H9 (cell line): ENCODE measurements around the gene TPPP. TPM values are rescaled to one million over a fixed set of nuclear protein-coding genes. Genes with fewer than 3 reads are reported as not detected.

Source experiments
- DNase-seq: peaks from one replicate; pipeline ENCODE4 v3.0.0-alpha.2; 2017
- H2AFZ ChIP-seq: one replicate; pipeline ENCODE4 v1.6.1; 2013; ENCODE audit warnings: mild to moderate bottlenecking, low read length, control low read depth, moderate library complexity
- H2AK5ac ChIP-seq: 2 replicates; pipeline ENCODE4 v1.6.1; 2013; ENCODE audit warnings: low read length, control low read depth, mixed read lengths; ENCODE audit not compliant: insufficient read length
- H2BK120ac ChIP-seq: one replicate; pipeline ENCODE4 v1.6.1; 2013; ENCODE audit warnings: low read depth, mild to moderate bottlenecking, low read length, control low read depth, inconsistent platforms; ENCODE audit not compliant: poor library complexity, severe bottlenecking
- H2BK12ac ChIP-seq: 2 replicates; pipeline ENCODE4 v1.6.1; 2013; ENCODE audit warnings: low read length, control low read depth, mixed read lengths, low read depth; ENCODE audit not compliant: insufficient read length
- H2BK15ac ChIP-seq: 2 replicates; pipeline ENCODE4 v1.6.1; 2013; ENCODE audit warnings: low read depth, low read length, control low read depth
- H2BK20ac ChIP-seq: one replicate; pipeline ENCODE4 v1.6.1; 2013; ENCODE audit warnings: low read depth, mild to moderate bottlenecking, low read length, control low read depth, inconsistent platforms; ENCODE audit not compliant: poor library complexity, severe bottlenecking
- H2BK5ac ChIP-seq: 2 replicates; pipeline ENCODE4 v1.6.1; 2013; ENCODE audit warnings: low read length, control low read depth, mixed read lengths; ENCODE audit not compliant: insufficient read length
- H3K14ac ChIP-seq: 2 replicates; pipeline ENCODE4 v1.6.1; 2013; ENCODE audit warnings: low read length, control low read depth; ENCODE audit not compliant: insufficient read depth
- H3K18ac ChIP-seq: 2 replicates; pipeline ENCODE4 v1.6.1; 2013; ENCODE audit warnings: low read depth, mild to moderate bottlenecking, mixed read lengths, low read length, control low read depth; ENCODE audit not compliant: insufficient read length
- H3K23ac ChIP-seq: 2 replicates; pipeline ENCODE4 v1.6.1; 2013; ENCODE audit warnings: low read length, control low read depth, mixed read lengths, low read depth; ENCODE audit not compliant: insufficient read length
- H3K23me2 ChIP-seq: 2 replicates; pipeline ENCODE4 v1.6.1; 2013; ENCODE audit warnings: low read depth, mild to moderate bottlenecking, mixed read lengths, low read length, control low read depth; ENCODE audit not compliant: insufficient read length, poor library complexity, severe bottlenecking
- H3K27ac ChIP-seq: 2 replicates; pipeline ENCODE4 v1.5.1; 2013; ENCODE audit warnings: low read length, control low read depth, mixed read lengths, low read depth; ENCODE audit not compliant: insufficient read length
- H3K27me3 ChIP-seq: 2 replicates; pipeline ENCODE4 v1.6.1; 2013; ENCODE audit warnings: low read length, control low read depth, inconsistent platforms; ENCODE audit not compliant: insufficient read depth
- H3K4ac ChIP-seq: 2 replicates; pipeline ENCODE4 v1.6.1; 2013; ENCODE audit warnings: low read depth, mild to moderate bottlenecking, control low read depth, inconsistent platforms, low read length, moderate library complexity
- H3K4me1 ChIP-seq: 2 replicates; pipeline ENCODE4 v1.6.1; 2013; ENCODE audit warnings: low read length, control low read depth, inconsistent platforms; ENCODE audit not compliant: insufficient read depth
- H3K4me2 ChIP-seq: 2 replicates; pipeline ENCODE4 v1.6.1; 2013; ENCODE audit warnings: low read length, control low read depth, mixed read lengths; ENCODE audit not compliant: insufficient read length, insufficient read depth
- H3K56ac ChIP-seq: 2 replicates; pipeline ENCODE4 v1.6.1; 2013; ENCODE audit warnings: low read depth, mild to moderate bottlenecking, mixed read lengths, low read length, control low read depth; ENCODE audit not compliant: insufficient read length
- H3K79me1 ChIP-seq: 2 replicates; pipeline ENCODE4 v1.6.1; 2013; ENCODE audit warnings: low read depth, mild to moderate bottlenecking, moderate library complexity, low read length, control low read depth, inconsistent platforms; ENCODE audit not compliant: insufficient read depth, poor library complexity, severe bottlenecking
- H3K79me2 ChIP-seq: 2 replicates; pipeline ENCODE4 v1.6.1; 2013; ENCODE audit warnings: low read length, control low read depth, inconsistent platforms; ENCODE audit not compliant: insufficient read depth
- H3K9ac ChIP-seq: 2 replicates; pipeline ENCODE4 v1.6.1; 2013; ENCODE audit warnings: low read length, control low read depth, mixed read lengths; ENCODE audit not compliant: insufficient read length; ENCODE audit errors: extremely low read depth
- H3K9me3 ChIP-seq: one replicate; pipeline ENCODE4 v1.6.1; 2013; ENCODE audit warnings: low read depth, low read length, inconsistent platforms; ENCODE audit not compliant: control insufficient read depth
- H3T11ph ChIP-seq: one replicate; pipeline ENCODE4 v1.6.1; 2013; ENCODE audit warnings: mild to moderate bottlenecking, low read length, control low read depth, inconsistent platforms
- H4K20me1 ChIP-seq: one replicate; pipeline ENCODE4 v1.6.1; 2013; ENCODE audit not compliant: control insufficient read depth, insufficient read length, insufficient read depth
- H4K5ac ChIP-seq: 2 replicates; pipeline ENCODE4 v1.6.1; 2013; ENCODE audit warnings: low read depth, mild to moderate bottlenecking, mixed read lengths, low read length, control low read depth; ENCODE audit not compliant: insufficient read length
- H4K8ac ChIP-seq: replicated peaks from 2 replicates; pipeline ENCODE4 v1.6.1; 2013; ENCODE audit warnings: low read length, control low read depth, mixed read lengths, low read depth; ENCODE audit not compliant: insufficient read length
- H4K91ac ChIP-seq: 2 replicates; pipeline ENCODE4 v1.6.1; 2013; ENCODE audit warnings: low read depth, mild to moderate bottlenecking, moderate library complexity, mixed read lengths, low read length, control low read depth; ENCODE audit not compliant: insufficient read length
- H3K27ac Mint-ChIP-seq, 3 experiments: 2 replicates in 2 of 3; 3 replicates in 1 of 3; pipeline ENCODE4 v1.8.0; 2020 to 2021; ENCODE audit warnings: mixed read lengths in 3 of 3, mild to moderate bottlenecking in 1 of 3, moderate library complexity in 1 of 3
- H3K27me3 Mint-ChIP-seq: 2 replicates; pipeline ENCODE4 v1.8.0; 2021; ENCODE audit warnings: low read depth, mild to moderate bottlenecking, moderate library complexity, mixed read lengths
- H3K36me3 Mint-ChIP-seq, 3 experiments: 2 replicates in 2 of 3; 3 replicates in 1 of 3; pipeline ENCODE4 v1.8.0; 2020 to 2021; ENCODE audit warnings: low read depth in 3 of 3, mixed read lengths in 3 of 3; ENCODE audit not compliant: insufficient read depth in 1 of 3
- H3K4me1 Mint-ChIP-seq, 2 experiments: 2 replicates each; pipeline ENCODE4 v1.8.0; 2020; ENCODE audit warnings: mixed read lengths in 2 of 2
- H3K4me3 Mint-ChIP-seq, 2 experiments: 2 replicates in 1 of 2; 3 replicates in 1 of 2; pipeline ENCODE4 v1.8.0; 2020 to 2021; ENCODE audit warnings: mild to moderate bottlenecking in 2 of 2, mixed read lengths in 2 of 2, moderate library complexity in 1 of 2
- H3K9me3 Mint-ChIP-seq, 2 experiments: 2 replicates in 1 of 2; 3 replicates in 1 of 2; pipeline ENCODE4 v1.8.0; 2020; ENCODE audit warnings: mild to moderate bottlenecking in 2 of 2, mixed read lengths in 2 of 2, moderate library complexity in 1 of 2
- WGBS: extraction: QIAGEN DNeasy Blood & Tissue Kit; methylation state at CpG from one replicate; pipeline ENCODE4 v1.1.7; 2013; ENCODE audit warnings: missing lambda C conversion rate, low lambda C conversion rate, mixed read lengths; ENCODE audit not compliant: insufficient read length; ENCODE audit errors: extremely low coverage; 5-methylcytosine and 5-hydroxymethylcytosine counted together
- total RNA-seq: library from RNA; stranded (reverse); gene quantifications from 2 replicates; pipeline ENCODE4 v1.2.1, GENCODE V29; 2021
- TF ChIP-seq, protein P1 (sequence below): fragments of 200-600 bp; sonication (generic); conservative IDR thresholded peaks from 3 replicates; pipeline ENCODE4 v1.8.0; 2021; ENCODE audit warnings: antibody characterized with exemption, mild to moderate bottlenecking

Gene TPPP
- total RNA-seq, 1 experiment from 2014 or later = 0.44 TPM

DNA sequence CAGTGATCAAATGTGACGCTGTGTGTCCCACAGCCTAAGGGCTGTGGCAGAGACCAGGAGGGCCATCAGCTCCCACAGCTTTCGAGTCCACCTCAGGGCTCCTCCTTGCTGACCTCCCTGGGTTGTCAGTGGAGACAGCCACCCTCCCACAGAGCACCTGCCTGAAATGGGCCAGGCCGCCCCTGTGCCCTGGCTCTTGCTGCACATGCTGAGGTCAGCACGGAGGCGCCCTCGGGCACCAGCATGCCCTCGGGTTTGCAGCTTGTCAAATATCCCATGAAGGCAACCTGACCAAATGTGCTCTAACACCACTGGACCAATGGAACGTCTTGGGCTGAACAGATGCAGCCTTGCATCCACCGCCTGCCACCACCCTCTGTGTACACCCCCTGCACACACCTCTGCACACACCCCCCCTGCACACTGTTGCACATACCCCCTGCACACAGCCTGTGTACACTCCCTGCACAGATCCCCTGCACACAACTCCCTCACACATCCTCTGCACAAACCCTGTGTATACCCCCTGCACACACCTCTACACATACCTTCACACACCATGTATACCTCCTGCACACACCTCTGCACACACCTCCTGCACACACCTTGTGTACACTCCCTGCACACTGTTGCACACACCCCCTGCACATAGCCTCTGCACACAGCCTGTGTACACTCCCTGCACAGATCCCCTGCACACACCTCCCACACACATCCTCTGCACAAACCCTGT, 83.0 kb downstream of the TPPP start:
- TF ChIP-seq, protein P1, sequence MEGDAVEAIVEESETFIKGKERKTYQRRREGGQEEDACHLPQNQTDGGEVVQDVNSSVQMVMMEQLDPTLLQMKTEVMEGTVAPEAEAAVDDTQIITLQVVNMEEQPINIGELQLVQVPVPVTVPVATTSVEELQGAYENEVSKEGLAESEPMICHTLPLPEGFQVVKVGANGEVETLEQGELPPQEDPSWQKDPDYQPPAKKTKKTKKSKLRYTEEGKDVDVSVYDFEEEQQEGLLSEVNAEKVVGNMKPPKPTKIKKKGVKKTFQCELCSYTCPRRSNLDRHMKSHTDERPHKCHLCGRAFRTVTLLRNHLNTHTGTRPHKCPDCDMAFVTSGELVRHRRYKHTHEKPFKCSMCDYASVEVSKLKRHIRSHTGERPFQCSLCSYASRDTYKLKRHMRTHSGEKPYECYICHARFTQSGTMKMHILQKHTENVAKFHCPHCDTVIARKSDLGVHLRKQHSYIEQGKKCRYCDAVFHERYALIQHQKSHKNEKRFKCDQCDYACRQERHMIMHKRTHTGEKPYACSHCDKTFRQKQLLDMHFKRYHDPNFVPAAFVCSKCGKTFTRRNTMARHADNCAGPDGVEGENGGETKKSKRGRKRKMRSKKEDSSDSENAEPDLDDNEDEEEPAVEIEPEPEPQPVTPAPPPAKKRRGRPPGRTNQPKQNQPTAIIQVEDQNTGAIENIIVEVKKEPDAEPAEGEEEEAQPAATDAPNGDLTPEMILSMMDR = no peak
- Histone ChIP-seq H2AFZ (no peak overlapping the region), H4K8ac (no peak overlapping the region), H3K4me2 (no peak overlapping the region), H3K23ac (no peak overlapping the region), H4K20me1 (no peaks in the 10 kb centered on the region), H2AK5ac (no peak overlapping the region), H3K56ac (no peak overlapping the region), H2BK20ac (no peak overlapping the region), H3K9me3 (no peaks in the 10 kb centered on the region), H3K27ac (no peak overlapping the region), H2BK12ac (no peak overlapping the region), H3K9ac (no peak overlapping the region), H3K27me3 (0 out of 2 replicates have a peak, but pooled peaks cover 3% of the 10 kb centered on the region), H3K14ac (no peak overlapping the region), H2BK120ac (no peak overlapping the region), H3K79me2 (peaks cover 10% of the 10 kb centered on the region), H3T11ph (no peak overlapping the region), H3K79me1 (peaks cover 3% of the 10 kb centered on the region), H4K5ac (no peak overlapping the region), H3K18ac (no peak overlapping the region), H3K4me1 (no peaks in the 10 kb centered on the region; the same call in 1 of the 2 replicates), H3K4ac (no peak overlapping the region), H3K23me2 (no peaks in the 10 kb centered on the region), H2BK5ac (no peak overlapping the region), H2BK15ac (no peak overlapping the region), H4K91ac (no peak overlapping the region)
- Mint-ChIP-seq H3K27me3 (peaks cover 13% of the 10 kb centered on the region), H3K27ac (no peak overlapping the region; a peak in 1 of 7 replicates), H3K4me3 (peak overlapping the region in 1 of 2 experiments; percentile 5; a peak in 2 of 5 replicates), H3K36me3 (peaks cover 8 to 13% (median 12%) of the 10 kb centered on the region in 3 experiments), H3K9me3 (peaks cover 4 to 8% of the 10 kb centered on the region in 2 experiments), H3K4me1 (peaks cover 20 to 27% of the 10 kb centered on the region in 2 experiments)
- no CpG with 5 or more reads among the region's 9 CpGs for WGBS
- no peak for DNase-seq

Other genes with a start within 250 kb of the TPPP start
- gene SLC9A3, start 168.9 kb downstream of the TPPP start, total RNA-seq = 0.75 and 0.85 TPM in 2 replicates
- 24.8 and 26.7 TPM in 2 replicates for gene CEP72, start 81.0 kb downstream of the TPPP start, total RNA-seq
- gene ZDHHC11B, start 91.4 kb upstream of the TPPP start, total RNA-seq = 0.86 and 1.4 TPM in 2 replicates
- gene ZDHHC11, start 157.6 kb upstream of the TPPP start, total RNA-seq = 32.7 and 37.6 TPM in 2 replicates
- gene BRD9, start 199.4 kb upstream of the TPPP start, total RNA-seq = 67.4 and 70.5 TPM in 2 replicates
- gene TRIP13, start 199.5 kb upstream of the TPPP start, total RNA-seq = 40.6 and 42.6 TPM in 2 replicates